ENCODE results near the gene PYGM. TPM values are rescaled to one million over a fixed set of nuclear protein-coding genes. Genes with fewer than 3 reads are reported as not detected.

Gene PYGM
- total RNA-seq, 1 donor, result 1.7 TPM

- no peak overlapping the region for H3K4me3 ChIP-seq (ENCODE audit: low read depth, low read length)
- peak; percentile 70 for DNase-seq (ENCODE audit: low read depth)
- peak; percentile 76 for TF ChIP-seq CTCF (IDR thresholded peaks at IDR 0.05; ENCODE audit: insufficient read depth, low read depth, low read length)
These were observed 7.8 kb upstream of the PYGM start for GRCh38 chr11:64767344-64768299.

GRCh38 chr11:64766881-64767280 lies 7.1 kb upstream of the PYGM start:
- no peak for TF ChIP-seq CTCF (IDR thresholded peaks at IDR 0.05; ENCODE audit: insufficient read depth, low read depth, low read length)
- no peak for DNase-seq (ENCODE audit: low read depth)
- H3K4me3 ChIP-seq (ENCODE audit: low read depth, low read length), result no peak overlapping the region

GRCh38 chr11:64765851-64766665 lies 6.3 kb upstream of the PYGM start:
- TF ChIP-seq CTCF (IDR thresholded peaks at IDR 0.05; ENCODE audit: insufficient read depth, low read depth, low read length), result no peak
- no peak overlapping the region for H3K4me3 ChIP-seq (ENCODE audit: low read depth, low read length)
- no peak for DNase-seq (ENCODE audit: low read depth)

- no peak for DNase-seq (ENCODE audit: low read depth)
- TF ChIP-seq CTCF (IDR thresholded peaks at IDR 0.05; ENCODE audit: insufficient read depth, low read depth, low read length), result peak; percentile 21
- H3K4me3 ChIP-seq (ENCODE audit: low read depth, low read length), result no peak overlapping the region
These were observed 5.6 kb upstream of the PYGM start for GRCh38 chr11:64765291-64765850.

- no peak for TF ChIP-seq CTCF (IDR thresholded peaks at IDR 0.05; ENCODE audit: insufficient read depth, low read depth, low read length)
- H3K4me3 ChIP-seq (ENCODE audit: low read depth, low read length), result no peak overlapping the region
- DNase-seq (ENCODE audit: low read depth), result no peak
These were observed 5.0 kb upstream of the PYGM start for GRCh38 chr11:64764753-64765152.

GRCh38 chr11:64764040-64764611 lies 4.4 kb upstream of the PYGM start:
- DNase-seq (ENCODE audit: low read depth), result no peak
- H3K4me3 ChIP-seq (ENCODE audit: low read depth, low read length), result no peak overlapping the region
- no peak for TF ChIP-seq CTCF (IDR thresholded peaks at IDR 0.05; ENCODE audit: insufficient read depth, low read depth, low read length)

All from fibroblast of villous mesenchyme (primary cell).